ENCODE data around the gene CLTCL1. TPM values are rescaled to one million over a fixed set of nuclear protein-coding genes. Genes with fewer than 3 reads are reported as not detected.

The CLTCL1 gene
- total and polyA plus RNA-seq, 5 donors, result 16.6 to 26.7 (median 20.6) TPM

DNA sequence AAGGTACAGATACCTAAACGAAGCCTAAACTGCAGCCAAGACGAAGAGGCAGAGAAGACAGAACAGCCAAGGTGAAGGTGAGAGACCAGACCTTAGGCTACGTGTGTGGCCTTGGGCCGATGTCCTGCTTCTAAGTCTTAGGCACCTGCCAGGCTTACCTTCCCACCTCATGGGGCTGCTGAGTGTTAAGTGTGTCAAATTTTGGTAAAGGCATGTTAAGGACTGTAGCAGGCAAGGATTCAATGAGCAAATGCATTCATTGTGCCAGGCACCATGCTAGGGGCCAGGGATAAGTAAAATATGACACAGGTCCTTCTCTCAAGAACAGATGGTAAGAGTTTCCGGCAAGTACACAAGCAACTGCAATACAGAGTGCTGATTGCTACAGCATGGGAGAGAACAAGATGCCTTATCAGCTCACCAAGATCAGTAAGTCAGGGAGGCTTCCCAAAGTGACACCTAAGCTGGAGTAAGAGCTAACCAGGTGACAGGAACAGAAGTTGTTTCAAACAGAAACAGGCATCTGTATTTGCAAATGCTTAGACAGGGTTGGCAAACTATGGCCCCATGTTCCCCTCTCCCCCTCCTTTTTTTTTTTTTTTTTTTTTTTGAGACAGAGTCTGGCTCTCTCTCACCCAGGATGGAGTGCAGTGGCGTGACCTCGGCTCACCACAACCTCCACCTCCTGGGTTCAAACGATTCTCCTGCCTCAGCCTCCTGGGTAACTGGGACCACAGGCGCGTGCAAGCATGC is 46.7 kb downstream of the CLTCL1 start:
- ATAC-seq (no peak), DNase-seq (no peak)
- no peaks in the 10 kb centered on the region for H3K27me3 ChIP-seq (ENCODE audit: control insufficient read depth, insufficient read depth)
- no peak overlapping the region for H3K4me3 ChIP-seq (ENCODE audit: low read length)
- H3K4me1 ChIP-seq (ENCODE audit: control insufficient read depth, insufficient read depth, low read length), result no peaks in the 10 kb centered on the region
- H3K27ac ChIP-seq (ENCODE audit: low read length), result no peak overlapping the region
- intact Hi-C loops (cut with DNase I), result no loop called here
- WGBS, result 85% methylated on average over 10 of the region's 10 CpGs
- H3K9me3 ChIP-seq (ENCODE audit: control insufficient read depth, low read length), result no peaks in the 10 kb centered on the region

DNA sequence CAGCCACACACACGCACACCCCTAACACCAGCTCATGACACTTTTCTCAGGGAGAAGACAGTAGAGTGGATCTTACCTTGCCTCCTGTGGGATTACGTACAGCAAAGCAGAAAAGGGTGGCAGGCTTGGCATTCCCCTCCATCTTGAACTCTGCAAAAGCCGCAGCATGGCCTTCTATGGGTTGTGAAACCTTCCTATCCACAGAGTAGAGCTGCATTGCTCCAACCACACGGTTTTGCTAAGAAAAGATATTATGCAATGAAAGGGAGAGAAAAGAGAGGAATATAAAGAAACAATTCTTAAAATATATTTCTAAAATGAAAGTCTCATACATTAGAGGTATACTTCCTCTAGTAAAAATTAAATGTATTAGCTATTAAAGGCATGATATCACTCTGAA is 48.8 kb downstream of the CLTCL1 start:
- 82% methylated on average over 4 of the region's 4 CpGs for WGBS
- ATAC-seq, result no peak
- DNase-seq, result no peak
- no peaks in the 10 kb centered on the region for H3K9me3 ChIP-seq (ENCODE audit: control insufficient read depth, low read length)
- intact Hi-C loops (cut with DNase I), result no loop called here
- no peaks in the 10 kb centered on the region for H3K4me1 ChIP-seq (ENCODE audit: control insufficient read depth, insufficient read depth, low read length)
- H3K27ac ChIP-seq (ENCODE audit: low read length), result no peak overlapping the region
- H3K4me3 ChIP-seq (ENCODE audit: low read length), result no peak overlapping the region
- H3K27me3 ChIP-seq (ENCODE audit: control insufficient read depth, insufficient read depth), result no peaks in the 10 kb centered on the region

DNA sequence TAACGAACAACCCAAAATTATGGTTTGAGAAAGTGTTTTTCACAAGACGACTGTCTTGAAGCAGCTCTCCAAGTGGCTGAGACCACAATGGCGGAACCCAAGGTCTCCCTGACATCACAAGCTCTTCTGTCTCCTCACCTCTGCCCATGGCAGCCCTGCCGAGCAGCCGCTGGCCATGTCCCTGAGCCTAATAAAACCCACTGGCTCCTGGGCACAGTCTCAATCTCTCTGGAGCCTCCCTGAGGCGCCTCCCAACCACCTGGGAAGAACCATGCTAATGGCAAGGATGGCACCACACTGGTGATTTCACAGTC is 50.0 kb downstream of the CLTCL1 start:
- Histone ChIP-seq H3K27me3 (ENCODE audit: control insufficient read depth, insufficient read depth) (no peaks in the 10 kb centered on the region), H3K27ac (ENCODE audit: low read length) (no peak overlapping the region), H3K4me3 (ENCODE audit: low read length) (no peak overlapping the region), H3K4me1 (ENCODE audit: control insufficient read depth, insufficient read depth, low read length) (no peaks in the 10 kb centered on the region), H3K9me3 (ENCODE audit: control insufficient read depth, low read length) (no peaks in the 10 kb centered on the region)
- intact Hi-C loops (cut with DNase I), result no loop called here
- ATAC-seq, result no peak
- no peak for DNase-seq
- whole genome bisulfite sequencing, result 90% methylated on average over 6 of the region's 6 CpGs

DNA sequence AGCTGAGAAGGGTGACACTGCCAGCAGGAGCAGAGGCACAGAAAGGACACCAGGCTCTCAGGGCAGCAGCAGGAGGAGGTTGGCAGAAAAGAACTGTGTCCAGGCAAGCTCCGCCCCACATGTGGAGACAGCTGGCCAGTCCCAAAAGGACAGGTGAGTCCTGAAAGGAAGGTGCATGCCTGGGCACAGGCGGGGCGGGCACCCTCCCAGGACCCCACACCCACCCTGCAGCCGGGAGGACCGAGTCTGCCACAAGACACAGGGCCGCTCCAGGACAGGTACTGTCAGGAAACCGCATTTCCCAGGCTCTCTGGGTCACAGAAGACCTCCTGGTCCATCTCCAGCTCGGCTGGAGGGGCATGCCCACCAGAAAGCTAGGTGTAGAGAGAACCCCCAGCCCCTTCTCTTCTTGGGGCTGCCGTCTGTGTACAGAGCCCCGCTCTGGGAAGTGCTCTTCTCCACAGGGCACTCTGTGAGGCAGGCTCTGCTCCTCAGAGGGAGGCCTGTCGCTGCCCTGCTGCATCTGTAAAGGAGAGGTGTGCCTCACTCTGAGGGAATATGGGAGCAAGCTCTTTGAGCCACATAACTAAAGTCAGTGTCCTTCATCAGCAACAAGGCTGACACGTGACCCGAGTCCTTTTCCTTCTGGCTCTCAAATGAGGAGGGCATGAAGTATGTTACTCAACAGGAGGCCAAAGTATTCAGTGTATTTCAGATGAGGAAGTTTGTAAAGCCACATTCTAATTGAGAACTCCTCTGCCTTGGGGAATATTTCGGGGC is 50.5 kb downstream of the CLTCL1 start:
- Histone ChIP-seq H3K27me3 (ENCODE audit: control insufficient read depth, insufficient read depth) (no peaks in the 10 kb centered on the region), H3K4me1 (ENCODE audit: control insufficient read depth, insufficient read depth, low read length) (no peaks in the 10 kb centered on the region), H3K27ac (ENCODE audit: low read length) (no peak overlapping the region), H3K4me3 (ENCODE audit: low read length) (no peak overlapping the region), H3K9me3 (ENCODE audit: control insufficient read depth, low read length) (no peaks in the 10 kb centered on the region)
- DNase-seq, result no peak
- intact Hi-C loops (cut with DNase I), result no loop called here
- 90% methylated on average over 14 of the region's 14 CpGs for WGBS
- peak in 1 of 2 donors; percentile 13 for ATAC-seq

DNA sequence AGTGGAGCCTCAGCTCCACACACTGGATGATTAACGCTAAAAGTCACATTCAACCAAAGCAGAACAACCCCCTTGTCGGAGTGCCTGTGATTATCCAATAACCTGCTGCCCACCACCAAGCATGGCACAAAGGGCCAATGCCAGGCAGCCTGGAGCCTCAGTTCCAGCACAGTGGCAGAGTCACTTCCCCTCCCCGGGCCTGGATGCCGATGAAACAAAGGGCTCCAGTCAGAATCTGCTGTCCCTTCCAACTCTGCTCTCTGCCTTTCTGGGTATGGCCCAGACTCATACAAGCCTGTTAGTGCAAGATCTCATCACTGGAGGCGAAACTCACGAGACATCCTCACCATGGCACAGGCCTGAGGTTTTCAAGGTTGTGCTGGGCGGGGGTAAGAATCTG is 52.1 kb downstream of the CLTCL1 start:
- 94% methylated on average over 7 of the region's 7 CpGs for WGBS
- DNase-seq (no peak), ATAC-seq (peak in 1 of 2 donors; percentile 23)
- intact Hi-C loops (cut with DNase I), result no loop called here
- Histone ChIP-seq H3K27me3 (ENCODE audit: control insufficient read depth, insufficient read depth) (no peaks in the 10 kb centered on the region), H3K4me1 (ENCODE audit: control insufficient read depth, insufficient read depth, low read length) (no peaks in the 10 kb centered on the region), H3K27ac (ENCODE audit: low read length) (peak overlapping the region; percentile 55), H3K9me3 (ENCODE audit: control insufficient read depth, low read length) (no peaks in the 10 kb centered on the region), H3K4me3 (ENCODE audit: low read length) (no peak overlapping the region)

DNA sequence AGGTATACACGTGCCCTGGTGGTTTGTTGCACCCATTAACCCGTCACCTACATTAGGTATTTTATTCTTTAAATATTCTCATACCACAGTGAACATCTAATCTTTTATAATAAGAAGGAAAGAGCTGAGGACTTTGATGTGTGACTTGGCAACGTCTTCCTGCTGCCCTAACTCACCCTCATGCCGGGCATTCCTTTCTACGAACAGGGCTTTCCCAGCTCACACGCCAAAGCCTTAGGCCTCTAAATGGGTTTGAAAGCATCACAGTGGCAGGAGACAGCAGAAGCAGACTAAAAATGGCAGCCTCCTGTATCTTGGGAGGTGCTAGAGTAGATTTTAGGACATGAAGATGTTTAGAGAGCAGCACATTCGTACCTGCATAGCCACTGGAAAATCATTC is 52.6 kb downstream of the CLTCL1 start:
- 64% methylated on average over 7 of the region's 7 CpGs for WGBS

DNA sequence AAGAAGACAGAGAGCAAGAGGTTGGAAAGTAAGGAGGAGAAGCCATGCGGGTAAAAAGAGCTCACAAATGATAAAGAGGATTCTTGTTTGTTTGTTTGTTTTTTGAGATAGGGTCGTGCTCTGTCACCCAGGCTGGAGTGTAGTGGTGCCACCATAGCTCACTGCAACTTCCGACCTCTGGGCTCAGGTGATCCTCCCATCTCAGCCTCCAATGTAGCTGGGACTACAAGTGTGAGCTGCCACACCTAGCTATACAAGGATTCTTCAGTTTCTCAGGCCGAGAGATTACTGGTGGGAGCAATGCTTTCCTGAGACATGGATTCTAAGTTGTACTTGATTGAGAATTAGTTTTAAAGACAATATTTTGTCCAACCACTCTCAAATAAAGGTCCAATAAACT is 55.6 kb downstream of the CLTCL1 start:
- ATAC-seq, result no peak
- no peak overlapping the region for H3K4me3 ChIP-seq (ENCODE audit: low read length)
- no peak for DNase-seq
- 86% methylated on average over 4 of the region's 4 CpGs for WGBS
- H3K9me3 ChIP-seq (ENCODE audit: control insufficient read depth, low read length), result no peaks in the 10 kb centered on the region
- intact Hi-C loops (cut with DNase I), result no loop called here
- no peaks in the 10 kb centered on the region for H3K4me1 ChIP-seq (ENCODE audit: control insufficient read depth, insufficient read depth, low read length)
- no peaks in the 10 kb centered on the region for H3K27me3 ChIP-seq (ENCODE audit: control insufficient read depth, insufficient read depth)
- no peak overlapping the region for H3K27ac ChIP-seq (ENCODE audit: low read length)

More for the DNA sequence above, 52.6 kb downstream of the CLTCL1 start:
- ATAC-seq (peak; percentile 44 to 50), DNase-seq (no peak)
- no peaks in the 10 kb centered on the region for H3K4me1 ChIP-seq (ENCODE audit: control insufficient read depth, insufficient read depth, low read length)
- intact Hi-C loops (cut with DNase I), result no loop called here
- H3K27ac ChIP-seq (ENCODE audit: low read length), result peak overlapping the region; percentile 55
- H3K9me3 ChIP-seq (ENCODE audit: control insufficient read depth, low read length), result no peaks in the 10 kb centered on the region
- H3K27me3 ChIP-seq (ENCODE audit: control insufficient read depth, insufficient read depth), result no peaks in the 10 kb centered on the region
- no peak overlapping the region for H3K4me3 ChIP-seq (ENCODE audit: low read length)

DNA sequence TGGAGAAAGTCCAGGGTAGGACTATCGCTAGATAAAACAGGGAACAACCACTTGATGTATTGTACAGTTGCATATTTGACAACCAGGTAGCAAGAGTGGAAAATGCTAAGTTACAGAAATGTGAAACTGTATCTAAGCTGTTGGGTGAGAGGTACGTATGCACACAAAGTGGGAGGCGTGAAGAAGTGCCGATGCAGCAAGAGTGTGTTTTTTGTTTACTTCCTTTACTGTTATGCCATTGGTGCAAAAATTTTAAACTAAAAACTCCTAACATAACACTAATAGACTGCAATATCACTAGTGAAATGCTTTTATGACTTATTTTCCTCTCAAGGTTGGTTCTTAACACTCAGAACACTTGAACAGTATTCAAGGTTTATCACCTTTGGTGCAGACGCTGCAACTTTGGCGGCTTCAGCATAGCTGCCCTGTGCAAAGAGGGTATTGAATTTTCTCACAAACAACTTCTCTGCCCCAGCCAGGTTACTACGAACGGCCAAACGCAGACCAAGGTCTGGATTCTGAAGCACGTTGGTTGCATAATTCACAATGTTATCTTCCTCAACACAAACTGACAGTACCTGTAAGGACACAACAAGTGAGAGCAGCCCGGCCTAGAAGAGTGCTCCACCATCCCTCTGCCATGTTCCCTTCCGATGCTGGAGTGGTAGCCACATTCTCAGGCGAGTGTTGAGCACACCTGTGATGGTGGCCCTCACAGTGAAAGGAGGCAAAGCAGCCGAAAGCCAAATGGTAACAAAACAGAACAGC is 57.2 kb downstream of the CLTCL1 start:
- 94% methylated on average over 14 of the region's 14 CpGs for WGBS
- DNase-seq (no peak), ATAC-seq (no peak)
- intact Hi-C loops (cut with DNase I), result loop anchor here in 1 of 4 donors (5.0 kb wide), 1 partner anchor 48 kb away; no protein-coding TSS in a partner anchor
- Histone ChIP-seq H3K4me1 (ENCODE audit: control insufficient read depth, insufficient read depth, low read length) (no peaks in the 10 kb centered on the region), H3K27ac (ENCODE audit: low read length) (no peak overlapping the region), H3K9me3 (ENCODE audit: control insufficient read depth, low read length) (no peaks in the 10 kb centered on the region), H3K27me3 (ENCODE audit: control insufficient read depth, insufficient read depth) (no peaks in the 10 kb centered on the region), H3K4me3 (ENCODE audit: low read length) (no peak overlapping the region)

DNA sequence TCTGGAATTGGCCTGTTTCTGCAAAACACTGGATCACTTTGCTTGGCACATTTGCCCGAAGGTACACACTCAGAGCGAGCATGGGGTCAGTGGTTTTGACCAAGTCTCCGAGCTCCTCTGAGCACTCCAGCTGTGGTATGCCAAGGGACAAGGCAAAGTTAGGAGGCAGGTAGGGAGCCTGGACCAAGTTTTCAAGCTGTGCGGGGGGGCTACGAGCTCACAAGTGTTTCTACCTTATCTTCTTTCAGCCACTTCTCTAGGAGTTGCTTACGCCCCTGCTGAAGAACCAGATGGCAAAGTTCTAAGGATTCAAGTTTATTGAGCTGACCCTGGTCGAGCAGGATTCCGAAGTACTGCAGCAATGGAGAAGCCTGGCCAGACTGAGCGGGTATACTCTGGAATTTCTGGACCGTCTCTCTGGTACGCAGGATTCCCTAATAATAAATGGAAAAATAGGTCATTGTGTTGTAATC is 58.3 kb downstream of the CLTCL1 start:
- no peaks in the 10 kb centered on the region for H3K4me1 ChIP-seq (ENCODE audit: control insufficient read depth, insufficient read depth, low read length)
- 90% methylated on average over 11 of the region's 11 CpGs for WGBS
- no peaks in the 10 kb centered on the region for H3K9me3 ChIP-seq (ENCODE audit: control insufficient read depth, low read length)
- H3K4me3 ChIP-seq (ENCODE audit: low read length), result no peak overlapping the region
- no peak for ATAC-seq
- no peak overlapping the region for H3K27ac ChIP-seq (ENCODE audit: low read length)
- DNase-seq, result no peak
- intact Hi-C loops (cut with DNase I), result loop anchor here in 1 of 4 donors (5.0 kb wide), 1 partner anchor 49 kb away; no protein-coding TSS in a partner anchor
- H3K27me3 ChIP-seq (ENCODE audit: control insufficient read depth, insufficient read depth), result no peaks in the 10 kb centered on the region

DNA sequence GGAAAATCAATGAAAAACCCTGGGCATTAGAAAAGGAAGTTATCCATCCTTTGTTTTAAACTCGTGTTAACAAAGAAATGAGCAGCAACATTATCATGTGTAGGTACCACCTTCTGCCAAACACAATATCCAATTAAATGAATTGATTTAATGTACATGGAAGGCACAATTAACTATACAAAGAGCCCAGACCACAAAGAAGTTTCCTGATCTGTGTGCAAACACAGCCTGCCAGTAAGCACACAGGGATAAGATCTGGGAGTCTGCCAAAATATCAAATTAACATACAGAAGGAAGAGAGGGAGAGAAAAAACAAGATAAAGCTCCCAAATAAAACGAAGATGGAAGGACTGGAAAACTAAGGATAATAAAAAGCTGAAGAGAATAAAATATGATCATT is 58.9 kb downstream of the CLTCL1 start:
- no peak for DNase-seq
- no peak for ATAC-seq
- 39% methylated on average over 2 of the region's 2 CpGs for WGBS
- Histone ChIP-seq H3K27ac (ENCODE audit: low read length) (no peak overlapping the region), H3K4me1 (ENCODE audit: control insufficient read depth, insufficient read depth, low read length) (no peaks in the 10 kb centered on the region), H3K27me3 (ENCODE audit: control insufficient read depth, insufficient read depth) (no peaks in the 10 kb centered on the region), H3K9me3 (ENCODE audit: control insufficient read depth, low read length) (no peaks in the 10 kb centered on the region), H3K4me3 (ENCODE audit: low read length) (no peak overlapping the region)
- intact Hi-C loops (cut with DNase I), result loop anchor here in 1 of 4 donors (5.0 kb wide), 1 partner anchor 50 kb away; no protein-coding TSS in a partner anchor

DNA sequence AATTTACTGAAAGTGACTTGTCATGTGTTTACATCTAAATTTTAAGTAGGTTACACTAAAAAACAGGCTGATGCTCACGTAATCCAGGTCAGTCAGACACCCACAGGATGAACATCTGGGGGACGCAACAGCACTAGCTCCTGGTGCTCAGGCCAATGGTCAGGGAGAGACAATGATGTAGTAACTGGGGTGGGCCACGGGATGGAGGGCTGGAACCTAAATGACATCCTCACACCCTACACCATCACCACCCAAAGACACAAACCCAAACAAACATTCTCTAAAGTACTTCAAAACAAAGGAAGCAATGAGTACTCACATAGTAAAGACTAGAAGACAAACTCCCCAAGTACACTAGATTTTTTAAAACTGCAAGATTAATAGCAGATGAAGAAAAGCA is 59.5 kb downstream of the CLTCL1 start:
- no peak for DNase-seq
- WGBS, result 90% methylated on average over 3 of the region's 3 CpGs
- ATAC-seq, result no peak
- no peak overlapping the region for H3K4me3 ChIP-seq (ENCODE audit: low read length)
- no peaks in the 10 kb centered on the region for H3K9me3 ChIP-seq (ENCODE audit: control insufficient read depth, low read length)
- no peaks in the 10 kb centered on the region for H3K4me1 ChIP-seq (ENCODE audit: control insufficient read depth, insufficient read depth, low read length)
- no peaks in the 10 kb centered on the region for H3K27me3 ChIP-seq (ENCODE audit: control insufficient read depth, insufficient read depth)
- no peak overlapping the region for H3K27ac ChIP-seq (ENCODE audit: low read length)
- intact Hi-C loops (cut with DNase I), result loop anchor here in 1 of 4 donors (5.0 kb wide), 1 partner anchor 50 kb away; no protein-coding TSS in a partner anchor

Data from right cardiac atrium (tissue), 5 donors.